ENCODE measurements around the gene PRPH. TPM values are rescaled to one million over a fixed set of nuclear protein-coding genes. Genes with fewer than 3 reads are reported as not detected.

The PRPH gene
- total RNA-seq: not detected in 2 replicates

DNA sequence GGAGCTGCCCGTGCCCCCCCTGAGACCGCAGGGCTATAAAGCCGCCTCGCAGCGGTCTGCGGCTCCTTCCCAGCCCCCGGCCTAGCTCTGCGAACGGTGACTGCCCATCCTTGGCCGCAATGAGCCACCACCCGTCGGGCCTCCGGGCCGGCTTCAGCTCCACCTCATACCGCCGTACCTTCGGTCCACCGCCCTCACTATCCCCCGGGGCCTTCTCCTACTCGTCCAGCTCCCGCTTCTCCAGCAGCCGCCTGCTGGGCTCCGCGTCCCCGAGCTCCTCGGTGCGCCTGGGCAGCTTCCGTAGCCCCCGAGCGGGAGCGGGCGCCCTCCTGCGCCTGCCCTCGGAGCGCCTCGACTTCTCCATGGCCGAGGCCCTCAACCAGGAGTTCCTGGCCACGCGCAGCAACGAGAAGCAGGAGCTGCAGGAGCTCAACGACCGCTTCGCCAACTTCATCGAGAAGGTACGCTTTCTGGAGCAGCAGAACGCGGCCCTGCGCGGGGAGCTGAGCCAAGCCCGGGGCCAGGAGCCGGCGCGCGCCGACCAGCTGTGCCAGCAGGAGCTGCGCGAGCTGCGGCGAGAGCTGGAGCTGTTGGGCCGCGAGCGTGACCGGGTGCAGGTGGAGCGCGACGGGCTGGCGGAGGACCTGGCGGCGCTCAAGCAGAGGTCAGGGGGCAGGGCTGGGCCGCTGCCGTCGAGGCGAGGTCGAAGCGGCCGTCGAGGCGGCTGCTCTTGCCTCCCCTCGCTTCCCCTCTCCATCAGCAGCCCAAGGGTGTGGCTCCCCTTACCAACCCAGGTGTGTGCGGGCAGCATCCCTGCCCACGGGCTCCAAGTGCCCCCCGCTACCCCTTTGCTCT is at the start of gene PRPH:
TSS of gene PRPH (plus strand) at position 66 of the 855 bp plus-strand sequence. CDS start at position 120, 54 bp downstream.

DNA sequence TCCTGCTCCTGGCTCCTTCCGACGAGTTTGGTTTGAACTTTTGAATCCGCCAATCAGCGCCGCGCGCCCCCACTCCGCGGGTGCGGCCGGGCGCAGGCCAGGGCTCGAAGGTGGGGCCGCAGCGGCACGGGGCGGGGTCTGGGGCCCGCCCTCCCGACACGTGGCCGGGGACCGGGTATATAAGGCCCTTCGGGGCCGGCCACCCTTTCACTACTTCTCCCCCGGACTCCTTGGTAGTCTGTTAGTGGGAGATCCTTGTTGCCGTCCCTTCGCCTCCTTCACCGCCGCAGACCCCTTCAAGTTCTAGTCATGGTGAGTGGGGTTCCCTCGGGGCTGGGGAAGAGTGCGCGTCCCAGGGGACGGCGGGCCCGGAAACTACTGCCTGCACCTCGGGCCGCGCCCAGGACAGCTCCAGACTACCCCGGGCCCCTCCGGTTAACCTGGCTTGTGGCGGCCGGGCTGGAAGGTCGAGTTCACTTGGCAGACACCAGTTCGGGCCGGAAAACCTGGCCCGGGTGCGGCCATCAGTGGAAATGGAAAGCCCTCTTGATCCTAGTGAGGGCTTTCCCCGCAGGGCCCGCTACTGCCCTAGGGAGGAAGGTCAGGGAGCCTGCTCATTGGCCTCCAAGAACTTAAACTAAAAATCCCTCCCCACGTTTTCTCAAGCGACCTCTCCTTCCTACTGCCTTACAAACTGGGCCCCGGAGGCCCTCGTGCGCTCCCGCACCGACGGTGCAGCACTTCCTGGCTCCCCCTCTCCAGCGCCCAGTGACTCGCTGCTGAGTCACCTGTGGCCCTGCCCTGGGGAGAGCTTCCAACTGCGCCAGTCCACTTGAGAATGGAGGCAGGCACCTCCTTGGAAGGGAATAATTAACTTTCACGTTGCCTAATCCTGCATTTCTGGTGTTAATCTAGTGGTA is 29.8 kb upstream of the PRPH start, which contains the start of gene TUBA1C:
TSS of gene TUBA1C (plus strand) at position 210 of the 920 bp plus-strand sequence. CDS start at position 310, 100 bp downstream.

DNA sequence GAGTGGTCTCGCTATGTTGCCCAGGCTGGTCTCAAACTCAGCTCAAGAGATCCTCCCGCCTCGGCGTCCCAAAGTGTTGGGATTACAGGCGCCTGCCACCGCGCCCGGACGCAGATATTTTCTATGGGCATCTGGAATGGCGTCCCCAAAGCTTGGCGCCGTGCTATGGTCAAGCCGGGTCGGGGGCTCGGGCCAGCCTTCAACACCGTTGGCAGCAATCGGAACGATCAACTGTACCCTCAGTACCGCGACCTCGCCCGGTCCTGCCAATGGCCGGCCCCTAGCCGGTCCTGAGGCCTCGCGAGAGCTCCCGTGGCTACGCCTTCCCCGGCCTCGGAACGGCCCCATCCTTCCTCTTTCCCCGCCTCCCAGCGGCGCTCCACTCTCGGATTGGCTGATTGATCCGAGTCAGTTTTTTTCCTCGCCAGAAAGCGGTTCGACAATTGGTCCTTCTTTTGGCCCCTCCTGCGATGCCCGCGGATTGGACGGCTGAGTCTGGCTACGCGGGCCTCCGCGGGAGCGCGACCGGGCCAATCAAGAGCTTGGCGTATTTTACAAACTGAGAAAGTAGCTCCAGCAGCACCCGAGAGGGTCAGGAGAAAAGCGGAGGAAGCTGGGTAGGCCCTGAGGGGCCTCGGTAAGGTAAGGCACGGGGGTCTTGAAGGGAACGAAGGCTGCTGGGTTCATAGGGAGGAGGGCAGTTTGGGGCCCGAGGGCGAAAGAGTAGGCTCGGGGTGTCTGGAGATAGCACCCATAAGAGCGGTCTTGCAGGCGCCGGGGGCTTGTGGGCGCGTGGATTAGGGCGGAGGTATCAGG is 28.0 kb downstream of the PRPH start, which contains the start of gene TROAP:
TSS of gene TROAP (plus strand) at position 548 of the 816 bp plus-strand sequence. CDS start 354 bp downstream, outside the sequence.

DNA sequence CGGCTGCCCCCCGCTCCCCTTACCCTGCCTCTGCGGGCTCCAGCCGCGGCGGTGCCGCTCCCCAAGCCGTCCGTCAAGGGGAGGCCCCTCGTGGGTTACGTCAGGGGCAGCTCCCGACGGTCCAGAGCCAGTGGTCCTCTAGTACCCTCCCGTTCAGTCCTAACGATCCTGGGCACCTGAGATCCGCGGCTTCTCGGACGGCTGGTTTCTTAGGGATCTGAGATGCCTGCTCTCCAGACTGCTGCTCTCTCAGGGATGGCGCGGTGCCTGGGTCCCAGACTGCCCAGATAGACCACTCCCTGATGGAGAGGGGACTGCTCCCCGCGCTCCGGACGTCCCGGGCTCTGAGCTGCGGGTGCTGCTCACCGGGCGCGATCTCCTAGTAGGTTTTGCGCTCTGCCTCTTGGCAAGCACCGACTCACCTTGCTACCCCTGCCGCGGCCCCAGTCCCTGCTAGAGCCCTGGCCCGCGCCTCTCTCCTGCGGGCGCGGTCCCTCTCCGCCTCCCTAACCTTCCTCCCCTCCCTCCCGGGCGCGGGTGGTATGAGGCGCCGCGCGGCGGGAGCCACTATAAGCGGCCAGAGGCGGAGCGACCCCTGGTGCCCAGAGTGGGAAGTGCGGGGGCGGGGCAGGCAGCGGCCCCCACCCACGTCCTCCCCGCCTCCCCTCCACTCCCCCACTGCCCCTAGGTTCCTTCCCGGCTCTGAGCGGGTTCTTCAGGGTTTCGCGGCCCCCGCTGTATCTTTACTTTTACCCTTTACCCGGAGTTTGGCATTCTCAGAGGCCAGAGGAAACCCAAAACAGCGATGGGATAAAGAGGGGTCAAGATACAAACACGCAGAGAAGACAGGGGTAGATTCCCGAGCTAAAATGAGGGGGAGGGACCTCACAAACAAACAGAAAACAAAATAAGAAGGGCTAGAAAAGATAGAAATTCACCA is 42.0 kb downstream of the PRPH start, which contains the start of gene C1QL4:
TSS of gene C1QL4 (minus strand) at position 544 of the 940 bp plus-strand sequence. CDS start 711 bp downstream, outside the sequence.

DNA sequence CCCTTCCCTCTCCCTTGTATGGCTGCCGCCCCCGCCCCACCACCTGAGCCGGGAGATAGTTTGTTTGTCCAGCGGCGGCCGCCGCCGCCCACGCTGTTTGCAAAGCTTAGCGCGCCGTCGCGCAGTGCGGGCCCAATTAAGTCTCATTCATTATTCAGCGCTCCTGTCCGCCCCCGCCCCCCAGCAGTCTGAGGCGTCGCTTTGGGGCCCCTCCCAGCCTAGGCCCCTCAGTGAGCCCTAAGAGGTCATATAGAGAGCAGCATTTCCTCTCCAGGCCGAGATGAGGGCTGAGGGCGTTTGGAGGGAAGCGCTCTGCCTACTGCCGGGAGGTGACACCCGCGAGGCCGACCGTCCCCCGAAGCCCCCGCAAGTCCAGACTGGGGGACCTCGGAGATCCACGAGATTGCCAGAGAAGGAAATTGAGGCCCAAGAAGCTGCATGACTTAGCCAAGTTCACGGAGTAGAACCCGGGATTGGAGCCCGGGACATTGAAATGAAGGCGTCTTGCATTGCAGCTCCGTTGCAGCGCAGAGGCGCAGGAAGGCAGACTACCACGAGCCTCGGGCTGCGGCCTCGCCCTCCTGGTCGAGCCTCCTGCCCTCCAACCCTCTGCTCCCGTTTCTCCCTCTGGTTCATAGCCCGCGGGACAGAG is 51.8 kb downstream of the PRPH start, which contains the start of gene DNAJC22:
TSS of gene DNAJC22 (plus strand) at position 230 of the 652 bp plus-strand sequence. CDS start 1,985 bp downstream, outside the sequence.

Other genes with a start within 250 kb of the PRPH start
- gene KMT2D, start 234.4 kb upstream of the PRPH start, total RNA-seq: 15.9 and 23.6 TPM in 2 replicates
- 0.58 and 3.4 TPM in 2 replicates for gene RHEBL1, start 225.2 kb upstream of the PRPH start, total RNA-seq
- not detected in 2 replicates for gene DHH, start 200.3 kb upstream of the PRPH start, total RNA-seq
- gene LMBR1L, start 184.3 kb upstream of the PRPH start, total RNA-seq: 60.3 and 97.7 TPM in 2 replicates
- 4,951 and 5,972 TPM in 2 replicates for gene TUBA1B, start 163.8 kb upstream of the PRPH start, total RNA-seq
- 1,622 and 1,849 TPM in 2 replicates for gene TUBA1A, start 106.1 kb upstream of the PRPH start, total RNA-seq
- gene TUBA1C, start 30.1 kb upstream of the PRPH start, total RNA-seq: 1,437 and 1,599 TPM in 2 replicates
- 24.2 and 25.2 TPM in 2 replicates for gene TROAP, start 28.1 kb downstream of the PRPH start, total RNA-seq
- 0.58 and 0.89 TPM in 2 replicates for gene C1QL4, start 42.0 kb downstream of the PRPH start, total RNA-seq
- 11.9 and 12.7 TPM in 2 replicates for gene DNAJC22, start 51.7 kb downstream of the PRPH start, total RNA-seq
- 36.6 and 39.5 TPM in 2 replicates for gene SPATS2, start 72.3 kb downstream of the PRPH start, total RNA-seq
- gene KCNH3, start 243.9 kb downstream of the PRPH start, total RNA-seq: 0.29 and 0.35 TPM in 2 replicates

Measured in myometrial cell (primary cell).